NCI-H1105 (cell line): ENCODE data around the gene DYNC1LI1.

Experiments used
- DNase-seq: peaks from one replicate; lab custom pipeline; 2025; lab: John Stamatoyannopoulos, UW

Gene DYNC1LI1

DNA sequence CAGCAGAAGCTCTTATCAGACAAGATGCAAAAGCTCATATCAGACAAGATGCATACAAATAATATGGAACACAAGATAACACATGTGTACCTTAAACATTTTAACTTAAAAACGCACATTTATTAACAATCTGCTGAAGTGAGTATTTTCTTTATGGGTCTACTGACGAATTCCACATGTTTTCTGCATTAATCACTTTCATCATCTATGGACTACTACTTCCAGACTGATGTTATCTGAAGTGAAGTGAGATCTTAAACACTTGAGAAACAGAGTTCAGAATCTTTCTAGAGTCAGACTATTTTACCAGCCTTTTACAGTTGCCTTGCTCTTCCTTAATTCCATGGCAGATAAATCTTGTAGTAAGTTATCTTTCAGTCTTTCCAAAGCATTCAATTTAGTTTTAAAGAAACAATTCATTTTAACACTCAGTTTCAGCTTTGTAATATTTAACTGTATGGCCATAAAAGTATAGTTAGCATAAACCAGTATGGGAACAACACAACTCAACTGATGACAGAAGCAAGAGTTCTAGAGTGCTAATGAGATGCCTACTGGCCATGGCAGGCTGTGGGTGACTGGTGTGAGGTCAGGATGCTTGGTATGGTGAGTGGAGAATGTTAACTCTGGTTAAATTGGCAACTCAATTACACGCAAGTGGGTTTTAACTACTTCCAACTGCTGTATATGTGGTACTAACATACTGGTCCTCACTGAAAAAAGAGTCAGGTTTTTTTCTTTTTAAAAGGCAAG, 77.8 kb downstream of the DYNC1LI1 start:
- DNase-seq = no peak

DNA sequence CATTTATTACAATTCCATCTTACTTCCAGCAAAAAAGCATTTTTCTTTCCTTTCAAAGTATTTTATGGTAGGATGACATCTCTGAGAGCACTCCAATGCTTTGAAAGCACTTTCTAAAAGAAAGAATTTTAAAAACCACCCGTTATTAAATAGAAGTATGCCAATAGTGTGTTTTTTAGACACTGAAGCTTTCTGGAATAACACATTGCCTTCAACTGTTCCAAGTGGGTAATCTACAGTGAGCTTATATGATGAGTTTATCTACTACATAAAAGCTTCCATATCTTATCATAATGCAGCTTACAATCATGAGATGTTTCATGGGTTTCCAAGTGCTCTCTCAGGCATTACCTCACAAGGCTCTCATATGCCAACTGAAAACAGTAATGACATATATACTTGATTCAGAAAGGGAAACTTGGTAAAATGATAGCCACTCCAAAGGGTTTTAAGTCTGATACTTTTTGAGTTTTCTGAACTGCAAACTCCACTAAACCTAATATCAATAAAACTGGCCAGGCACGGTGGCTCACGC, 82.1 kb downstream of the DYNC1LI1 start:
- DNase-seq = no peak

DNA sequence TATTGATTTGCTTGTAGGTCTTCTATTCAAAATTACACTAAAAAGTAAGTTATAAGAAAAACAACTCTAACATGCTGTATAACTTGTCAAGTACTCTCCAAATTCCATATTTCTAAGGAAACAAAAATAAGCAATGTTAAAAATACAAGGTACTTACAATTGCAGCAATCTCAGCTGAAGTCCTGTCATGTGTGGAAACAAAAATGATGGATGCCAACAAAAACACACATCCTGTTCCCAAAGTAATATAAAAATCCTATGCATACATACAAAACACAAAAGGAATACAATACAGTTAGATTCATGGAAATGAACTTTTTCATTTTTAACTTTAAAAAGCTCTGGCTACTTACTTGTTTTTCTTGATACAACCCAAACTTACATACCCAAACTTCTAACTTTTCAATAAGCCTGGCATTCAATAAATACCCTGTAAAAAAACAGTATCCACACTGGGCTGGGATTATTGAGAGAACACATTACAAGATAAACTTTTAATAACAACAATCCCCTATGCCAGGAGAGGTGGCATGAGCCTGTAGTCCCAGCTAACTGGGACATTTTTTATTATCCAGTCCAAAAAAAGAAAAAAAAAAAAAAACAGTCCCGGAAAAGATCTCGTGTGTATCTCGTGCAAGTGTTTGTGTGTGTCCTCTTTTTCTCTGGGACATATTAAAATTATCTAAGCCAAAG, 82.7 kb downstream of the DYNC1LI1 start:
- no peak for DNase-seq

DNA sequence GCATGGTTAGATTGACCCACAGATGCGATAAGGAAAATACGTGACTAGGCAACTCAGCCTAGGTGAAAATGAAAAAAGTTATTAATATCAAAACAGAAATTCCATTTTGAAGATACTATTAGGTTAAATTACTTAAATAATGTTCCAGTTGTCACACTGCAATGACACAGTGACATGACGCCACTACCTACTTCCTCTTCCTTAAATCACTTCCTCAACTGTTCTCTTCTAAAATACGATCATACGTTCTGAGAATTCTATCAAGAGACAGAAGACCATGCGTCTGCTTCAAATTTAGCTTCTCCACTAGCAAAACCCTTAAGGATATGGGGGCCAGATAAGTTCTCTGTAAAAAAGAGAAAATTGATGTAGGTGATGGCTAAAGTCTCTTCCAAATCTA, 86.2 kb downstream of the DYNC1LI1 start:
- no peak for DNase-seq

DNA sequence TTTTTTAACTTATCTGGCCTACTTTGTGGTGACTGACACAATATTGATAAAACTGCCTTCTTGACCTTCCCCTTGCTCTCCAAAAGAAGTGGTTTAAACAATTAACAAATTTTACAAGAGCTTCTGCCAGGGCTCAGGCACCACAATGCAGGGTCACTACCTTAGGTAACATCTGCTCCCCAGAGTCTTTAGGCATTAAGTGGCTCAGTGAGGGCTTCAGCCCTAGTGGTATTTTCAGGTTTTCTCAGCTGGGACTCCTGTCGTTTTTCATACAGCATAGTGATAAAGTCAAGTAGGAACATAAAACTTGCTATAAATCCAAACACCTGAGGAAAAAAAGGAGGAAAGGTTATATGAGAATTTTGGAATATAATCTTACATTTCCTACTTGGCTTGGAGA, 86.9 kb downstream of the DYNC1LI1 start:
- DNase-seq = no peak

DNA sequence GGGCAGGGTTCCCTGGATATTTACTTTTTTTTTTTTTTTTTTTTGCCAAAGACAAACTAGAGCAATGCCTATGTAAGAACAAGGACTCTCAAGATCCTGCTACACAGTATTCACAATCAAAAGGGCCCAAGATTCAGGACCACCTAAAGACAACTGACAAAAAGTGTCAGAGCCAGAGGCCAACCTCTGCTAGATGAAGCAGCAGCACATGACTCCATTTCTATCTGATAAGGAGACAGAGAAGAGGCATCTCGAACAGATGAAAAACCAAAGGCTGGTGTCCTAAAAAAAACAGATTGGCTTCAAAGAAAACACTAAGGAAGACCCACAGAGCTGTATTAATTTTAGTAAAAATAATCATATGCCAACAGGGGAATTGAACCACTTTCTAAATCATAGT, 88.0 kb downstream of the DYNC1LI1 start:
- no peak for DNase-seq

DNA sequence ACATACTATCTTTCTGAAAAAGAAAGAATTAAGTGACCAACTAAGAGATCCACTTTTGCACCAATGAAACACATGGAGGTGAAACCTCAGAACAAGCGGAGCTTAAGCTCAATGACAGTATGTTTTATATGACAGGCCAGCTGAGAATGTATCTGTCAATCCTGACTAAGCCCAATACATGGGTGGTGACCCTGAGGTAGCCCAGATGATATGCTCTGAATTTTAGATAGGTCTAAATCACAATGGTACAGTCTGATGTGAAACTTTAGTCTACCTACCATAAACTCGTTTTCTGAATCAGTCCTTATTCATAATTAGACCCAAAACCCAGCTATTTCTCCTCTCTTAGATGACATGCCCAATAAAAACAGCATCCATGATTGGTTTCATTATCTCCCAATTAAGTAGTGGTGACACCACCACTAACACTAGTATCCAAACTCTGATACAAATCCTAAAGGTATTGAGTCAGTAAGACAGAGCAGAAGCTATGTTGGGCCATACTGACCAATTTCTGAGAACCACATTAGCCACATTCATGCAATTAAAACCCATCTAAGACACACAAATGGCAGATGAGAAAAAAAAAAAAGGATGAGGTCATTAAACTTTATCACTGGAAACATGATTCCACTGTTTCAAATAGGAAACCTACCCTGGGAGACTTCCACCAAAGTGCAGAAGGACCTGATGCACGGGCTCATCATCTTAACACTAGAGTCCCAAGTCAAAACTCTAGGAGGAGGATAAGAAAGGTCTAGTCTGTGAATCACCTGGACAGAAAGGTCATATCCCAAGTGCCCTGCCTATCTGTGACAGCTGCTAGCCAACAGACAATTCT, 88.6 kb downstream of the DYNC1LI1 start:
- DNase-seq = no peak

DNA sequence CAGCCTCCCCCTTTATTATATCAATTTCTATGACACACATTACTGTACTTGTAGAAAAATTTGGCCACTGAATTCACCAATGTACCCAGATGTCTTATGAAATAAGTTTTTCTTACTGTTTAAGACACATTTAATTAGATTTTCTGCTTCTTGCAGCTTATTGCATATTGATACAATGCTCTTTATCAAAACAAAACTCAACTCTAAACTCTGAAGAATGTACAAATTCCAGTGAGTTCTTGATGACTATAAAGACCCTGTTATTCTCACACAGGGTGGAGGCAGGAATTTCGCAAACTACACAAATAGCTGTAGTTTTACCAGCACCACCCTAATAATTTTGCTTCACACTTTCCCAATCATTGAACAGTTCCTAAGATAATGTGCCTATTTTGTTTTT, 90.1 kb downstream of the DYNC1LI1 start:
- no peak for DNase-seq
